HepG2 (cell line): ENCODE data around the gene AHCY. TPM values are rescaled to one million over a fixed set of nuclear protein-coding genes. Genes with fewer than 3 reads are reported as not detected.

Source experiments
- CBX5 ChIP-seq: sonication (generic); formaldehyde crosslinking; IDR thresholded peaks from 2 replicates; pipeline ENCODE4 v1.4.0; 2020; ENCODE audit warnings: missing genetic modification reagents, borderline replicate concordance
- FOSL2 ChIP-seq: sonication (generic); formaldehyde crosslinking; IDR thresholded peaks from 2 replicates; pipeline ENCODE4 v1.4.0; 2020; ENCODE audit warnings: missing genetic modification reagents
- GATAD1 ChIP-seq: IDR thresholded peaks from 2 replicates; pipeline ENCODE4 v1.6.1; 2016; ENCODE audit warnings: missing genetic modification reagents, missing compliant biosample characterization
- JUND ChIP-seq: sonication (generic); formaldehyde crosslinking; IDR thresholded peaks from 2 replicates; pipeline ENCODE4 v1.8.0; 2022; ENCODE audit warnings: mild to moderate bottlenecking, missing genetic modification reagents
- KLF12 ChIP-seq: sonication (generic); formaldehyde crosslinking; IDR thresholded peaks from 2 replicates; pipeline ENCODE4 v1.4.0; 2020; ENCODE audit warnings: missing genetic modification reagents, borderline replicate concordance
- MTF1 ChIP-seq: sonication (generic); formaldehyde crosslinking; IDR thresholded peaks from 2 replicates; pipeline ENCODE4 v1.5.0; 2020; ENCODE audit warnings: missing genetic modification reagents
- NFYB ChIP-seq: sonication (generic); formaldehyde crosslinking; IDR thresholded peaks from 2 replicates; pipeline ENCODE4 v1.4.0; 2020; ENCODE audit warnings: missing genetic modification reagents
- PAF1 ChIP-seq: IDR thresholded peaks from 2 replicates; pipeline ENCODE4 v1.6.1; 2016; ENCODE audit warnings: missing genetic modification reagents, missing compliant biosample characterization
- RFXANK ChIP-seq: IDR thresholded peaks from 2 replicates; pipeline ENCODE4 v1.6.1; 2016
- SATB2 ChIP-seq: sonication (generic); formaldehyde crosslinking; IDR thresholded peaks from 2 replicates; pipeline ENCODE4 v1.5.0; 2020; ENCODE audit warnings: missing genetic modification reagents
- SETDB1 ChIP-seq: sonication (generic); formaldehyde crosslinking; IDR thresholded peaks from 2 replicates; pipeline ENCODE4 v1.5.1; 2020; ENCODE audit warnings: missing genetic modification reagents, mild to moderate bottlenecking, borderline replicate concordance
- SP140L ChIP-seq: sonication (generic); formaldehyde crosslinking; IDR thresholded peaks from 2 replicates; pipeline ENCODE4 v1.4.0; 2020; ENCODE audit warnings: missing genetic modification reagents, borderline replicate concordance
- SP4 ChIP-seq: sonication (generic); formaldehyde crosslinking; IDR thresholded peaks from 2 replicates; pipeline ENCODE4 v1.8.1; 2023; ENCODE audit warnings: mild to moderate bottlenecking, missing genetic modification reagents
- SRSF9 ChIP-seq: fragments of 200-400 bp; formaldehyde crosslinking; IDR thresholded peaks from 2 replicates; pipeline ENCODE4 v1.6.1; 2018; ENCODE audit warnings: borderline replicate concordance, mild to moderate bottlenecking, low read depth, low read length; ENCODE audit not compliant: insufficient read depth, poor library complexity, severe bottlenecking
- ZNF17 ChIP-seq: sonication (generic); formaldehyde crosslinking; IDR thresholded peaks from 2 replicates; pipeline ENCODE4 v1.5.0; 2020; ENCODE audit warnings: mild to moderate bottlenecking, missing genetic modification reagents
- ZNF263 ChIP-seq: sonication (generic); formaldehyde crosslinking; IDR thresholded peaks from 2 replicates; pipeline ENCODE4 v1.4.0; 2020; ENCODE audit warnings: missing genetic modification reagents
- ZNF510 ChIP-seq: sonication (generic); formaldehyde crosslinking; IDR thresholded peaks from 2 replicates; pipeline ENCODE4 v1.4.0; 2020; ENCODE audit warnings: low read depth, mild to moderate bottlenecking, missing genetic modification reagents
- ZNF780A ChIP-seq: sonication (generic); formaldehyde crosslinking; IDR thresholded peaks from 2 replicates; pipeline ENCODE4 v1.8.0; 2022; ENCODE audit warnings: mild to moderate bottlenecking, missing genetic modification reagents, moderate library complexity
- ZSCAN31 ChIP-seq: sonication (generic); formaldehyde crosslinking; IDR thresholded peaks from 2 replicates; pipeline ENCODE4 v1.5.0; 2020; ENCODE audit warnings: low read depth, mild to moderate bottlenecking, missing genetic modification reagents
- polyA plus RNA-seq, 8 experiments: library from polyadenylated mRNA; depleted of rRNA in 3 of 8; stranded (reverse) in 7 of 8; unstranded in 1 of 8; fragments of >200 nt; fragmentation: Illumina TruSeq in 4 of 8; extraction: Trizol in 4 of 8; gene quantifications; 2 replicates each; pipeline versions ENCODE4 v1.2.1 to v1.2.3, GENCODE V29; 2011 to 2016; ENCODE audit warnings: low read depth in 4 of 8, missing spikeins in 1 of 8, mixed read lengths in 1 of 8; ENCODE audit not compliant: insufficient read depth in 1 of 8
- total RNA-seq, 5 experiments: library from RNA; depleted of rRNA; stranded (reverse); fragments of >200 nt; fragmentation: Illumina TruSeq; extraction: Trizol; gene quantifications; 2 replicates each; pipeline ENCODE4 v1.2.3, GENCODE V29; 2016; ENCODE audit warnings: low read depth in 1 of 5
- TF ChIP-seq, protein P1 (sequence below): sonication (generic); formaldehyde crosslinking; IDR thresholded peaks from 2 replicates; pipeline ENCODE4 v1.8.1; 2022; ENCODE audit warnings: low read depth, mild to moderate bottlenecking, missing genetic modification reagents
- TF ChIP-seq, protein P2 (sequence below): sonication (generic); formaldehyde crosslinking; IDR thresholded peaks from 2 replicates; pipeline ENCODE4 v1.4.0; 2020; ENCODE audit warnings: missing genetic modification reagents
- TF ChIP-seq, protein P3 (sequence below): sonication (generic); formaldehyde crosslinking; IDR thresholded peaks from 2 replicates; pipeline ENCODE4 v1.5.0; 2020; ENCODE audit warnings: missing genetic modification reagents
- TF ChIP-seq, protein P4 (sequence below): sonication (generic); formaldehyde crosslinking; IDR thresholded peaks from 2 replicates; pipeline ENCODE4 v1.4.0; 2020; ENCODE audit warnings: mild to moderate bottlenecking, missing genetic modification reagents
- TF ChIP-seq, protein P5 (sequence below), 2 experiments: fragments of 450-650 bp in 1 of 2; sonication (generic) in 1 of 2; formaldehyde crosslinking; IDR thresholded peaks; 2 replicates each; pipeline versions ENCODE4 v1.5.0 to v1.8.0; 2020 to 2022; ENCODE audit warnings: mild to moderate bottlenecking in 1 of 2, missing genetic modification reagents in 1 of 2

The AHCY gene
- total and polyA plus RNA-seq, 2 of the 13 experiments (the other 11 are each of a cell fraction or from before 2014, with no cell fraction given): 407 to 419 TPM

DNA sequence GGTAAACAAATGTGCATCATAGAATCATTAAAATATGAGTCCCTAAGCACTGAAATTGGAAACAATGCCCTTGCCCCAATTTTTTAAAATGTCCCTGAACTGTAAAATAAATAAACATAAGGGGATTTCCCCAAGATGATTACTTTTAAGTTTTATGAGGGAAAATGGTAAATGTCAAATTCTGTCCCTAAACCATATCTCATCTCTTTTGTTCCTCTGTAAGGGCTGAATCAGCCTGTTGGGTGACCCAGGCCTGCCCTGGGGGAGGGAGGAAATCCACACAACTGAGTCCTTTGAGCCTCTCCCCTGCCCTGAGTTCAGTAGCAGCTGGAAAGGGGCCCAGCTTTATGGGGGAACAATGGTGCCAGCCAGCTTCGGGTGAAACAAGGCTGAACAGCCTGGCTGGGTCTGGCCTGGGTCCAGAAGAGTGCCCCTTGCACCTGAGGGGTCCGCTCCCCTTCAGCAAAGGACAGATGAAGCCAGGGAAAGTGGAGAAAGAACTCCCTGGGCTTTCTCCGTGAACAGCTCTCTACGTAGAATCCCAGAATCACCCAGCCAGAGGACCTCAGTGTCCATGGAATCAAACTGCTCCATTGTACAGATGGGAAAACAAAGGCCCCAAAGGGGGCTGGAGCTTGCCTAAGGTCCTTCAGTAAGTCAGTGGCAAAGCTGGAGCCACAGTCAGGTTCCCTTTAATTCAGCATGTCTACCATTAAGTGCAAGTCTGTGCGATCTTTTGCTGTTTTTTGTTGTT lies 31.7 kb upstream of the AHCY start (continued):
- TF ChIP-seq NFYB (CRISPR knock-in tag): 0 out of 2 replicates have a peak, but pooled peaks have one; percentile 6
- TF ChIP-seq ZNF263 (CRISPR knock-in tag): no peak
- no peak for TF ChIP-seq GATAD1 (CRISPR knock-in tag)
- TF ChIP-seq SETDB1: no peak
- no peak for TF ChIP-seq RFXANK (CRISPR knock-in tag)
- TF ChIP-seq, protein P1, sequence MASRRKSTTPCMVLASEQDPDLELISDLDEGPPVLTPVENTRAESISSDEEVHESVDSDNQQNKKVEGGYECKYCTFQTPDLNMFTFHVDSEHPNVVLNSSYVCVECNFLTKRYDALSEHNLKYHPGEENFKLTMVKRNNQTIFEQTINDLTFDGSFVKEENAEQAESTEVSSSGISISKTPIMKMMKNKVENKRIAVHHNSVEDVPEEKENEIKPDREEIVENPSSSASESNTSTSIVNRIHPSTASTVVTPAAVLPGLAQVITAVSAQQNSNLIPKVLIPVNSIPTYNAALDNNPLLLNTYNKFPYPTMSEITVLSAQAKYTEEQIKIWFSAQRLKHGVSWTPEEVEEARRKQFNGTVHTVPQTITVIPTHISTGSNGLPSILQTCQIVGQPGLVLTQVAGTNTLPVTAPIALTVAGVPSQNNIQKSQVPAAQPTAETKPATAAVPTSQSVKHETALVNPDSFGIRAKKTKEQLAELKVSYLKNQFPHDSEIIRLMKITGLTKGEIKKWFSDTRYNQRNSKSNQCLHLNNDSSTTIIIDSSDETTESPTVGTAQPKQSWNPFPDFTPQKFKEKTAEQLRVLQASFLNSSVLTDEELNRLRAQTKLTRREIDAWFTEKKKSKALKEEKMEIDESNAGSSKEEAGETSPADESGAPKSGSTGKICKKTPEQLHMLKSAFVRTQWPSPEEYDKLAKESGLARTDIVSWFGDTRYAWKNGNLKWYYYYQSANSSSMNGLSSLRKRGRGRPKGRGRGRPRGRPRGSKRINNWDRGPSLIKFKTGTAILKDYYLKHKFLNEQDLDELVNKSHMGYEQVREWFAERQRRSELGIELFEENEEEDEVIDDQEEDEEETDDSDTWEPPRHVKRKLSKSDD: no peak
- no peak for TF ChIP-seq ZNF510 (CRISPR knock-in tag)
- TF ChIP-seq, protein P2, sequence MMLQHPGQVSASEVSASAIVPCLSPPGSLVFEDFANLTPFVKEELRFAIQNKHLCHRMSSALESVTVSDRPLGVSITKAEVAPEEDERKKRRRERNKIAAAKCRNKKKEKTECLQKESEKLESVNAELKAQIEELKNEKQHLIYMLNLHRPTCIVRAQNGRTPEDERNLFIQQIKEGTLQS: no peak
- TF ChIP-seq, protein P3, sequence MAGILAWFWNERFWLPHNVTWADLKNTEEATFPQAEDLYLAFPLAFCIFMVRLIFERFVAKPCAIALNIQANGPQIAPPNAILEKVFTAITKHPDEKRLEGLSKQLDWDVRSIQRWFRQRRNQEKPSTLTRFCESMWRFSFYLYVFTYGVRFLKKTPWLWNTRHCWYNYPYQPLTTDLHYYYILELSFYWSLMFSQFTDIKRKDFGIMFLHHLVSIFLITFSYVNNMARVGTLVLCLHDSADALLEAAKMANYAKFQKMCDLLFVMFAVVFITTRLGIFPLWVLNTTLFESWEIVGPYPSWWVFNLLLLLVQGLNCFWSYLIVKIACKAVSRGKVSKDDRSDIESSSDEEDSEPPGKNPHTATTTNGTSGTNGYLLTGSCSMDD (CRISPR knock-in tag): no peak
- no peak for TF ChIP-seq MTF1 (CRISPR knock-in tag)
- no peak for TF ChIP-seq KLF12 (CRISPR knock-in tag)
- no peak for TF ChIP-seq ZNF780A (CRISPR knock-in tag)
- TF ChIP-seq SATB2 (CRISPR knock-in tag): no peak
- TF ChIP-seq JUND (CRISPR knock-in tag): no peak
- no peak for TF ChIP-seq ZNF17
- peak; percentile 48; the same call in 1 of the 2 replicates for TF ChIP-seq FOSL2 (CRISPR knock-in tag)
- TF ChIP-seq, protein P4, sequence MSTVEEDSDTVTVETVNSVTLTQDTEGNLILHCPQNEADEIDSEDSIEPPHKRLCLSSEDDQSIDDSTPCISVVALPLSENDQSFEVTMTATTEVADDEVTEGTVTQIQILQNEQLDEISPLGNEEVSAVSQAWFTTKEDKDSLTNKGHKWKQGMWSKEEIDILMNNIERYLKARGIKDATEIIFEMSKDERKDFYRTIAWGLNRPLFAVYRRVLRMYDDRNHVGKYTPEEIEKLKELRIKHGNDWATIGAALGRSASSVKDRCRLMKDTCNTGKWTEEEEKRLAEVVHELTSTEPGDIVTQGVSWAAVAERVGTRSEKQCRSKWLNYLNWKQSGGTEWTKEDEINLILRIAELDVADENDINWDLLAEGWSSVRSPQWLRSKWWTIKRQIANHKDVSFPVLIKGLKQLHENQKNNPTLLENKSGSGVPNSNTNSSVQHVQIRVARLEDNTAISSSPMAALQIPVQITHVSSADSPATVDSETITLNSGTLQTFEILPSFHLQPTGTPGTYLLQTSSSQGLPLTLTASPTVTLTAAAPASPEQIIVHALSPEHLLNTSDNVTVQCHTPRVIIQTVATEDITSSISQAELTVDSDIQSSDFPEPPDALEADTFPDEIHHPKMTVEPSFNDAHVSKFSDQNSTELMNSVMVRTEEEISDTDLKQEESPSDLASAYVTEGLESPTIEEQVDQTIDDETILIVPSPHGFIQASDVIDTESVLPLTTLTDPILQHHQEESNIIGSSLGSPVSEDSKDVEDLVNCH (CRISPR knock-in tag): no peak
- no peak for TF ChIP-seq SRSF9
- TF ChIP-seq, protein P5, sequence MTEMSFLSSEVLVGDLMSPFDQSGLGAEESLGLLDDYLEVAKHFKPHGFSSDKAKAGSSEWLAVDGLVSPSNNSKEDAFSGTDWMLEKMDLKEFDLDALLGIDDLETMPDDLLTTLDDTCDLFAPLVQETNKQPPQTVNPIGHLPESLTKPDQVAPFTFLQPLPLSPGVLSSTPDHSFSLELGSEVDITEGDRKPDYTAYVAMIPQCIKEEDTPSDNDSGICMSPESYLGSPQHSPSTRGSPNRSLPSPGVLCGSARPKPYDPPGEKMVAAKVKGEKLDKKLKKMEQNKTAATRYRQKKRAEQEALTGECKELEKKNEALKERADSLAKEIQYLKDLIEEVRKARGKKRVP (CRISPR knock-in tag; IDR thresholded peaks at IDR 0.05): no peak
- no peak for TF ChIP-seq PAF1 (CRISPR knock-in tag)
- no peak for TF ChIP-seq ZSCAN31
- TF ChIP-seq SP4 (CRISPR knock-in tag): 0 out of 2 replicates have a peak, but pooled peaks have one; percentile 68
- TF ChIP-seq SP140L (CRISPR knock-in tag): no peak
- TF ChIP-seq CBX5 (CRISPR knock-in tag): no peak
